Activated T-helper 9 cell treated with anti-CD3 and anti-CD28 coated beads, Interleukin-2, amount 50 U/mL, for 16 hours (primary cell): Measurements from ENCODE around the gene TTC8.
"Not testable (repeated sequence)": the region's sequence is repeated elsewhere in the genome, so short reads cannot be mapped to it uniquely, and the experiment has no call there.

Experiments used
- DNase-seq: peaks from one replicate; pipeline ENCODE4 v3.0.0-alpha.2; 2020; ENCODE audit warnings: low read depth

Gene TTC8

GRCh38 chr14:88825078-88825458 is 617 bp downstream of the TTC8 start:
- no peak for DNase-seq

GRCh38 chr14:88825503-88825902 is 1.1 kb downstream of the TTC8 start:
- no peak for DNase-seq

DNA sequence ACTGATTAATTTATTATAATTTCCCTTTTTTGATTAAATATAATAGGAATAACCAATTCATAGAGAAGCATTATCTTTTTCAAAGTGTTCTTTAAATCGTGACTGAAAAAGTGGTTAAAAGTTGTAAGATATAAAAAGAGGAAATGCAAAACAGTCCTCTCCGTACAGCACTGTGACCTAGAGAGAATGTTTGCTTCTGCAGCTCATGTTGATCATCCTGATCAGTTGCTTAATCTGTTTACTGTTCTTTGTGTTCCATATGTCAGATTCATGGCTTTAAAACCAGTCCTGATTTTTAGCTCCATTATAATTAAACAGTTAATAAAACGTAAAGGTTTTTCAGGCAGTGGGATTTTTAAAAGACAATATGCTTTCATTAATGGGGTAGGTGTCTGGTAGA is 4.7 kb downstream of the TTC8 start:
- no peak for DNase-seq

GRCh38 chr14:88829685-88830302 is 5.3 kb downstream of the TTC8 start:
- DNase-seq: no peak

- DNase-seq: no peak
These were observed 6.8 kb downstream of the TTC8 start for GRCh38 chr14:88831284-88831683.

DNA sequence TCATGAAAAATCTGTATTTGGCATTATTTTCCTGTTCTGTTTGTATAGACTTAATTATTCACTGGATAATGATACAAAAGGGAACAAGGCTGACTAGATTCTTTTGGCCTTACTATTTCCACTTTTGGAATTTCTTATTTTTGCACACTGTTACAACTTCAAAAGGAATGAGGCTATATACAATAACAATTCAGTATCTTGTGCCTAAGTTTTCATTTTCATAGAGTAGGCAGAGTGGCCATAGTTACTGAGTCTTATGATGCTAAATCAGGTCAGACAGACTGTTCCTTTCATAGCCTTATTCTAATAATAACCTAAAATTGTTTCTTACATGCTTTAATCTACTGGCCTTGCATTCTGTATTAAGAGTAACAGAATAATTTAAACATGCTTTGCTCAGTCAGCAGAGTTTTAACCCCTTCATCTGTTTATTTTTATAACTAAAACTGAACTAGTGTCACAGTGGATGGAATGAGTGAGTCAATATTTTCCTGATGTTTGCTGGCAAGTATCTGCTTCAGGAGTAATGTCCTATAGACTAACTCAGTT is 10.5 kb downstream of the TTC8 start:
- DNase-seq: no peak

DNA sequence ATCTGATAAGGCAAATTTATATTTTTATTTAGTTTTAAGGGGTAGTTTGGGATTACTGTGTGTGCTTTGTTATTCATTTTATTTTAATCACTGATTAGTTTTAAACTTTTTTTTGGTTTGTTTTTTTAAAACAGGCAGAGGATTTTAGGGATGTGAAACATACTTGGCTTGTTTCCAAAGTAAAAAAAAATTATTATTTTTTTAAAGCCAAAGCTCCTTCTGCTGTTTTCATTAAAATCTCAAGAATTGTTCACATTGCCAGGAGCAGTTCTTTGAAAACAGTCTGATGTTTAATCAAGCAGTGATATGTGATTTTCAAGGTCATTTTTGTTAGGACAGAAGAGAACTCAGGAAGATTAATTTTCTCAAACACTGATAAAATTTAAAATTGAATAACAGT is 11.2 kb downstream of the TTC8 start:
- no peak for DNase-seq

DNA sequence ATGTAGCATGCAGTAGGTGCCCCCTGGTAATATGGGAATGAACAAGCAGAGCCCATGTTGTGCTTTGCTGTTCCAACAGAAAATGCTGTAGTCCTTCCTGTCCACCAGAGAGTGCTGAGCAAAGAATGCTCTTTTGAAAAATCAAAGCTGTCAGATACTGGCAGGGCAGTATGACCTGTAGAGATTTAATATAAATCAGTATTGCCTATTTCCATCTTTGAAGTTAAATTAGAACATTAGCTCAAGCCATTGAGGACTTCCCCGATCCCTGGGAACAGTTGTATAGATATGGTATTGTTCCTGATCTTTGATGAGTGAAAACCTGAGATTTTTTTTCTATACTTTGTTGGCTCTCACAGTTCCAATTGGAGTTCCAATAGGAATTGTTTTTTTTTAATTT is 13.0 kb downstream of the TTC8 start:
- no peak for DNase-seq

DNA sequence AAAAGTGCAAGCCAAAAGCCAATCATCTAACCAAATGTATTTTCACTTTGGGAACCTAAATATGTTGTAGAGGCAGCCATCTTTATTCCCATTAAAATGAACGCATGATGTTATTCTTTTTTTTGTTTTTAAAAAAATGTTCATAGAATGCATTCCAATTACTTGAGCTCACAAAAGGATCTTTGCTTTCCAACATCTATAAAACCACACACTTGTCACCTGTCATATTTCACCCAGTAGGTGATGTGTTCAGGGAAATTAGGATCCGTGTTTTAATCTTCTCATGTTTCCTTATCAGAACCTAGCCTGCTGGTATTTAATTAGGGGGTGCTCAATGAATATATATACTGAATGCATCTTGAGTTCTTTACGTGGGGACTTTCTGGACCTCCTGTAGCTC is 13.6 kb downstream of the TTC8 start:
- no peak for DNase-seq

DNA sequence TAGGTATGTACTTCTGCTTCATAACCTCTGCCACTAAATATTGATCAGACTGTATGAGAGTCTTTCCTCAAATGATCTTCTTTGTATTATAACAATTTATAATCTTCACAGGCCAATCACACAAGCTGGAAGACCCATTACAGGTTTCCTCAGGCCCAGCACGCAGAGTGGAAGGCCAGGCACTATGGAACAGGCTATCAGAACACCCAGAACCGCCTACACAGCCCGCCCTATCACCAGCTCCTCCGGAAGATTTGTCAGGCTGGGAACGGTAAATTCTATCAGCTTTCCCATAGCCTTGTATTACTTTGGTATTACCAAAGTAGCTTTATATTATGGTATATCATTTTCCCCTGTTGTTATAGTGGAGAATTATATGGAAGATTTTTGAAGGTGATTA is 16.5 kb downstream of the TTC8 start:
- DNase-seq: no peak

- no peak for DNase-seq
These were observed 17.3 kb downstream of the TTC8 start for GRCh38 chr14:88841741-88842140.

GRCh38 chr14:88842414-88842813 is 18.0 kb downstream of the TTC8 start:
- DNase-seq: no peak

DNA sequence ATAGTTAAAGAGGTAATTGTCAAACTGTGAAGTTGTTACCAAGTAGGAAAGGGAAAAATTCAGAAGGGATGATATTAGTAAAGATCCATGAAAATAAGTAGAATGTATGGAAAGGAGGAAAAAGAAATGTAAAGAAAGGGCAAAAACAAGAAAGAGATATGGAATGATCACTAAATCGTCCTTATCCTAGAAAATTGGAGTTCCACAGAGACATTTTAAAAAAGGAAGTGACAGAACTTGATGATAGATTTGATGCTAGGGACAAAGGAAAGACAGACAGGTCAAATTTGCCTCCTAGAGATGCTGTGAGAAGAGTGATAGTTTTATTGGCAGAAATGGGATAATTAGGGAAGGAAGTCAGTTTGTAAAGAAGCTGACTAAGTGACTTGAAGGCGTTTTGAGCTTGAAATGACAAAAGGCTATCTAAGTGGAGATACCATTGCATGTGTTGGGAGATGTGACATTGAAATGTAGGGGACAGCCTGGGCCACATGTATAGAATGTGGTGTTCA is 20.6 kb downstream of the TTC8 start:
- DNase-seq: no peak

- DNase-seq: no peak
These were observed 24.1 kb downstream of the TTC8 start for GRCh38 chr14:88848571-88848970.

DNA sequence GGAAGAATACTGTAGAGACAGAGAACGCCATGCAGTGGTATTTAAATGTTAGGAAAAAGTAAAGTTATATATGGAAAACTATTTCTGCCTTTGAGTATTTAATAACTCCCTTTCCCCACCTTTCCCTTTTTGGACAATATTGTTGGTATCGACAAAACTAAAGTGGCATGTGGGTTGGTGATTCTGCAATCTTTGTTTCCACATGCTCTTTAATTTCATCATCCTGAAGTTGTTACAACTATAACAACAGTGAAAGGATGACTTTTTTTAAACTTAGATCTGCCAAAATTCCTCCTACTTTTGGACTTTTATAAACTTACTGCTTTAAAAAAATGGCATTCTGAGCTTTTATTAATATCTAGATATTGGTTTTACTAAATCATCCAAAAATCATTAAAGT is 25.3 kb downstream of the TTC8 start:
- no peak for DNase-seq

GRCh38 chr14:88851587-88851986 is 27.1 kb downstream of the TTC8 start:
- no peak for DNase-seq

DNA sequence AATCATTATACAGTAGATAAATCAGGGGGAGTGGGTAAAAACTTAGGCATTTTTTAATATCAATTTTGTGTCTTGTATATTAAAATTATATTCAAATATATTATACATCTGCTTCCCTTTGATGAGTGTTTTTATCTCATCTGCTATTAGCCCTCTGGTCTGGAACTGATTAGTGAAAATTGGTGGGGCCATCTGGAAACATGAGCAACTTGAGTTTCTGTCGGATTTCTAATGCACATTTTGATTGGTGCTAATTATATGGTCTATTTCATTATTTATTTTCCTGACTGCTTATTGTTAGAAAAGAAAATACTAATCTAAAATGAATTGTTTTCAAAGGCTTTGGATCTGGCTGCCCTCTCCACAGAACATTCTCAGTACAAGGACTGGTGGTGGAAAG is 28.2 kb downstream of the TTC8 start:
- no peak for DNase-seq

DNA sequence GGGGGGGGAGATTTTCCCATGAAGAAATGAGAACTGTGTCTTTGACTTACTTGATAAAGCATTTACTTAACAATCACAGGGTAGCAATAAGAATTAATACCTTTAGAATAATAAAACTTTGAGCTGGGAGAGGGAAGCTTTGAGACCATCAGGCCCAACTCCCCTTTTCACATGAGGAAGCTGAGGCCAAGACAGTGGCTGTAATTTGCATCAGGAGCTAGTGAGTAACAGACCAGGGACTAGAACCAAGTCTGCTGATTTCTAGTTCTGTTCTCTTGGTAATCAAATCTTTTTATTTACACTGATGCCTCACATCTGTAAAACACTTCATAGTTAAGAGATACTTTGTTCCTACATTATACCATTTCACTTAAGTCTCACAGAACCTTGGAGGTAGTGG is 28.7 kb downstream of the TTC8 start:
- no peak for DNase-seq

DNA sequence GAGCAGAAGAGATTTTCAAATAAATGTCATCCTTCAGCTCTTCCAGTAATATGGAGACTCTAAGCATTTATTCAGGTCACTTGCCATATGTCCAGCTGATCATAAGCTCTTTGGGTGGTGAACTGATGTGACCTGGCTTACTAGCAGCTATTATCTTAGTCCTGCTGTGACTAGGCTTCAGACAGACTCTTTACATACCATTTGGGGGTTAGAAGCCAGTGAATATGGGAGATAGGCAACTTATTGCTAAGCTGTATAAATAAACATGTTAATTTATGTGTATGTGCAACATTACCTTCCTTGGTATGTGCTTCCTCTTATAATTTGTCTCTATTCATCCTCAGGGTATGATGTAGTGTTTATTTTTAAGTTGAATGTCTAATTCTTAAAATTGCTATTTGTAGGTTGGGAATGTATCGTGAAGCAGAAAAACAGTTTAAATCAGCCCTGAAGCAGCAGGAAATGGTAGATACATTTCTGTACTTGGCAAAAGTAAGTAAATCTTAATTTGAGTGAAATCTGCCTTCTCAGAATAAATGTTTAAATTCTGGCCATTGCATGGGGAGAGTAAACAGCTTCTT is 32.4 kb downstream of the TTC8 start:
- no peak for DNase-seq

DNA sequence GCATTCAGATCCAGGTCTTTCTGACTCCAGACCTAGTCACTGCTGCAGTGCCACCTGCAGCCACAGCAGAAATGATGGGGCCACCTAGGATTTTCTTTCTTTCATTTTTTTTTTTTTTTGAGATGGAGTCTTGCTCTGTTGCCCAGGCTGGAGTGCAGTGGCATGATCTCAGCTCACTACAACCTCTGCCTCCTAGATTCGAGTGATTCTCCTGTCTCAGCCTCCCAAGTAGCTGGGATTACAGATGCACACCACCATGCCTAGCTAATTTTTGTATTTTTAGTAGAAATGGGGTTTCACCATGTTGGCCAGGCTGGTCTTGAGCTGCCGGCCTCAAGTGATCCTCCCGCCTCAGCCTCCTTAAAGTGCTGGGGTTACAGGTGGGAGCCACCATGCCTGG is 33.4 kb downstream of the TTC8 start:
- DNase-seq: not testable (repeated sequence)

GRCh38 chr14:88859118-88859517 is 34.7 kb downstream of the TTC8 start:
- not testable (repeated sequence) for DNase-seq

DNA sequence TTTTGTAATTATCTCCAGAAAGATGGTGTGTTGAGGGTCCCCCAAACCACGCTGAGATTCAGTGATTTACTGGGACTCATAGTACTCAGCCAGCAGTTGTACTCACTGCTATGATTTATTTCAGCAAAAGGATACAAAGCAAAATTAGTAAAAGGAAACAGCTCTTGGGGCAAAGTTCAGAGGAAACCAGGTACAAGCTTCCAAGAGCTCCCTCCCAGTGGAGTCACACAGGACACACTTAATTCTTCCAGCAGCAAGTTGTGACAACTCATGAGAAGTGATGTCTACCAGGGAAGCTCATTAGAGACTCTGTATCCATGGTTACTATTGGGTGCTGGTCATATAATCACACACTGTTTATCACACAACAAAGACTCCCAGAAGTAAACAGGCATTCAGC is 38.7 kb downstream of the TTC8 start:
- no peak for DNase-seq

DNA sequence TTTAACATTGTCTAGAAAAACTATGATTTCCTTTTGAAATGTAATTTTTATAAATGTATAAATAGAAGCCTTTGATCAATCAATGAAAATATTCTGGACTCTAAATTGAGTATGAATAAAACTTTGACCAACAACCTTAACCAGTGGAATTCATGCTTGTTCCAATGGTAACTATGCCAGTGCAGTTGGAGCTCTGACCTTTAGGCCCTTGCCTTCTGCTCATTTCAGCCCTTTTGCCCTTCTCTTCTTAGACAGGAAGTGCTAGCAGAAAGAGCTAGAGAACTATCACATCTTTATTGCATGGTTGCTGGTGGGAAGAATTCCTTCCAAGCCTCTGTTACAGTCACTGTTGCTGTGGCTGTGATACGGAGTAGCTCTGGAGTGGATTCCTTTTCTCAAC is 39.7 kb downstream of the TTC8 start:
- no peak for DNase-seq

DNA sequence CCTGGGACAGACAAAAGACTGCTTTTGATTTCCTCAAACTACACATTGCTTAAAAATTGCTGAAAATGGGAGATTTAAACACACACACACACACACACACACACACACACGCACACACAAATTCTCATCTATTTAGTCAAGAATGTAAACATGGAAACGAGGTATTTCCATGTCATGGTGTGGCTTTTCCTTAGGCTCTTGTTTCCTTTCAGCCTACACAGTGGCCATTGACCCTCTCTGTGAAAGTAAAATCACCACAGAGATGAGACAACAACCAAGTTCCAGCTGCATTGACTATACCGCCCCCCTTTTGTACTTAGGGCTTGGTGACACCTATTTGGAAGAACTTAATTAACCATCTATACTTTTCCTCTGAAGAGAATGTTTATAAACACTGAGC is 41.9 kb downstream of the TTC8 start:
- no peak for DNase-seq
